Osteocyte (in vitro differentiated cells): ENCODE results near the gene SGMS1. TPM values are rescaled to one million over a fixed set of nuclear protein-coding genes. Genes with fewer than 3 reads are reported as not detected.
"Not testable (repeated sequence)": the region's sequence is repeated elsewhere in the genome, so short reads cannot be mapped to it uniquely, and the experiment has no call there.

ENCODE experiments used
- DNase-seq: peaks from one replicate; pipeline ENCODE4 v3.0.0; 2021; ENCODE audit warnings: mixed read lengths; ENCODE audit not compliant: unreplicated experiment; ENCODE audit errors: extremely low spot score
- H3K27ac Mint-ChIP-seq: one replicate; pipeline ENCODE4 v1.8.0; 2021; ENCODE audit warnings: mild to moderate bottlenecking, mixed read lengths; ENCODE audit not compliant: unreplicated experiment
- H3K27me3 Mint-ChIP-seq: one replicate; pipeline ENCODE4 v1.8.0; 2021; ENCODE audit warnings: mixed read lengths; ENCODE audit not compliant: unreplicated experiment
- H3K36me3 Mint-ChIP-seq: one replicate; pipeline ENCODE4 v1.8.0; 2021; ENCODE audit warnings: mixed read lengths; ENCODE audit not compliant: unreplicated experiment
- H3K4me1 Mint-ChIP-seq: one replicate; pipeline ENCODE4 v1.8.0; 2021; ENCODE audit warnings: mixed read lengths; ENCODE audit not compliant: unreplicated experiment
- H3K4me3 Mint-ChIP-seq: one replicate; pipeline ENCODE4 v1.8.0; 2021; ENCODE audit warnings: mild to moderate bottlenecking, moderate library complexity, mixed read lengths; ENCODE audit not compliant: unreplicated experiment
- H3K9me3 Mint-ChIP-seq: one replicate; pipeline ENCODE4 v1.8.0; 2021; ENCODE audit warnings: mixed read lengths; ENCODE audit not compliant: unreplicated experiment
- CTCF ChIP-seq: fragments of 200-600 bp; sonication (generic); IDR thresholded peaks from 2 replicates; pipeline ENCODE4 v1.5.0; 2021; ENCODE audit warnings: antibody characterized with exemption, mild to moderate bottlenecking, moderate library complexity
- total RNA-seq: library from RNA; stranded (reverse); gene quantifications from 2 replicates; pipeline ENCODE4 v1.2.1, GENCODE V29; 2021

The SGMS1 gene
- total RNA-seq, 1 donor from 2014 or later: 21.0 TPM

GRCh38 chr10:50501478-50501877 lies 122.3 kb downstream of the SGMS1 start:
- Mint-ChIP-seq H3K27ac (no peak overlapping the region), H3K4me3 (no peak overlapping the region), H3K4me1 (peaks cover 26% of the 10 kb centered on the region), H3K9me3 (no peaks in the 10 kb centered on the region), H3K27me3 (no peaks in the 10 kb centered on the region), H3K36me3 (no peaks in the 10 kb centered on the region)
- TF ChIP-seq CTCF: no peak
- no peak for DNase-seq

GRCh38 chr10:50498465-50498864 lies 125.3 kb downstream of the SGMS1 start:
- H3K27me3 Mint-ChIP-seq: no peaks in the 10 kb centered on the region
- no peak for DNase-seq
- H3K9me3 Mint-ChIP-seq: no peaks in the 10 kb centered on the region
- no peak overlapping the region for H3K27ac Mint-ChIP-seq
- H3K4me1 Mint-ChIP-seq: peaks cover 26% of the 10 kb centered on the region
- H3K36me3 Mint-ChIP-seq: no peaks in the 10 kb centered on the region
- H3K4me3 Mint-ChIP-seq: no peak overlapping the region
- TF ChIP-seq CTCF: no peak

- no peak for TF ChIP-seq CTCF
- Mint-ChIP-seq H3K9me3 (no peaks in the 10 kb centered on the region), H3K36me3 (no peaks in the 10 kb centered on the region), H3K27me3 (no peaks in the 10 kb centered on the region), H3K4me3 (peak overlapping the region; percentile 3), H3K4me1 (peaks cover 25% of the 10 kb centered on the region), H3K27ac (peak overlapping the region; percentile 65)
- DNase-seq: no peak
These were observed 126.0 kb downstream of the SGMS1 start for GRCh38 chr10:50497758-50498157.

- no peaks in the 10 kb centered on the region for H3K36me3 Mint-ChIP-seq
- H3K4me3 Mint-ChIP-seq: no peak overlapping the region
- no peaks in the 10 kb centered on the region for H3K27me3 Mint-ChIP-seq
- H3K4me1 Mint-ChIP-seq: peaks cover 13% of the 10 kb centered on the region
- no peak for DNase-seq
- H3K9me3 Mint-ChIP-seq: no peaks in the 10 kb centered on the region
- TF ChIP-seq CTCF: no peak
- H3K27ac Mint-ChIP-seq: no peak overlapping the region
These were observed 127.5 kb downstream of the SGMS1 start for GRCh38 chr10:50496228-50496627.

GRCh38 chr10:50490241-50490640 lies 133.5 kb downstream of the SGMS1 start:
- DNase-seq: no peak
- Mint-ChIP-seq H3K9me3 (peaks cover 2% of the 10 kb centered on the region), H3K4me3 (no peak overlapping the region), H3K27me3 (no peaks in the 10 kb centered on the region), H3K4me1 (no peaks in the 10 kb centered on the region), H3K36me3 (no peaks in the 10 kb centered on the region), H3K27ac (no peak overlapping the region)
- TF ChIP-seq CTCF: no peak

DNA sequence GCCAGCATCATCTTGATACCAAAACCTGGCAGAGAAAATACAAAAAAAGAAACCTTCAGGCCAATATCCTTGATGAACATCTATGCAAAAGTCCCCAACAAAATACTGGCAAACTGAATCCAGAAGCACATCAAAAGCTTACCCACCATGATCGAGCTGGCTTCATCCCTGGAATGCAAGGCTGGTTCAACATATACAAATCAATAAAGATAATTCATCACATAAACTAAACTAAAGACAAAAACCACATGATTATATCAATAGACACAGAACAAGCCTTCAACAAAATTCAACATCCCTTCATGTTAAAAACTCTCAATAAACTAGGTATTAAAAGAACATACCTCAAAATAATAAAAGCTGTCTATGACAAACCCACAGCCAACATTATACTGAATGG lies 139.2 kb downstream of the SGMS1 start:
- not testable (repeated sequence) for H3K27me3 Mint-ChIP-seq, H3K27ac Mint-ChIP-seq, DNase-seq, H3K4me3 Mint-ChIP-seq, H3K4me1 Mint-ChIP-seq
- Mint-ChIP-seq H3K36me3 (peaks cover 14% of the 10 kb centered on the region), H3K9me3 (peaks cover 21% of the 10 kb centered on the region)
